ENCODE results near the gene TRIM9.
A peak's percentile ranks its signal among the peaks of the same experiment; 100 is the strongest.

DNA sequence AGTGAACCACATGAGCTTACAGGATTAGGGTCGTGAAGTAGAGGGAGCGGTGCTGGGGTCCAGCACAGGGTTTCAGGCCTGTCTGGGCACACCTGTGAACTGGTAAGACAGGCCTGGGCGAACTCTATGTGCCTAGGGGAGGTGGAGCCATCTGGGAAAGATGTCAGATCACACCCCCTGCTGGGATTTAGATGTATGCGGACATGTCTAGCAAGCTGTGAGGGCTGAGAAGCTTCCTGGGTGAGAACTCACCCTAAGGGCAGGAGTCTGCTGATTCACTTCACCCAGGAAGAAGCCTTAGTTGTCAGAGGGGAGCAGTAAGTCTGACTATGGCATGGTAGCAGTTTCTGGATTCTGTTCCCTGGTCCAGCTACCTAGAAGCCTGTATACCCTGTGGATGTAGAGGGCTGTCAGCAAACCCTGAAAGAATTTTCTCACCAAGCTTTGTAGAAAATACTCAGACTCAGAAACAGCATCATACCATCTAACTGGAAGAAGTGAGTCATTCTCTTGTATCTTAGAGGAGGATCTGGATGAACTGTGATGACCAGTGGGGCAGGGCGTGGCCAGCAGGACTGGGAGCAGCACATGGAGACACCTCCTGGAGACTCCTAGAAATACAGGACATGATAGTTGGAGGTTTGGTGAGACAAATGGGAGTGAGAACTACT, 139.4 kb downstream of the TRIM9 start:
- TF ChIP-seq, protein P1, sequence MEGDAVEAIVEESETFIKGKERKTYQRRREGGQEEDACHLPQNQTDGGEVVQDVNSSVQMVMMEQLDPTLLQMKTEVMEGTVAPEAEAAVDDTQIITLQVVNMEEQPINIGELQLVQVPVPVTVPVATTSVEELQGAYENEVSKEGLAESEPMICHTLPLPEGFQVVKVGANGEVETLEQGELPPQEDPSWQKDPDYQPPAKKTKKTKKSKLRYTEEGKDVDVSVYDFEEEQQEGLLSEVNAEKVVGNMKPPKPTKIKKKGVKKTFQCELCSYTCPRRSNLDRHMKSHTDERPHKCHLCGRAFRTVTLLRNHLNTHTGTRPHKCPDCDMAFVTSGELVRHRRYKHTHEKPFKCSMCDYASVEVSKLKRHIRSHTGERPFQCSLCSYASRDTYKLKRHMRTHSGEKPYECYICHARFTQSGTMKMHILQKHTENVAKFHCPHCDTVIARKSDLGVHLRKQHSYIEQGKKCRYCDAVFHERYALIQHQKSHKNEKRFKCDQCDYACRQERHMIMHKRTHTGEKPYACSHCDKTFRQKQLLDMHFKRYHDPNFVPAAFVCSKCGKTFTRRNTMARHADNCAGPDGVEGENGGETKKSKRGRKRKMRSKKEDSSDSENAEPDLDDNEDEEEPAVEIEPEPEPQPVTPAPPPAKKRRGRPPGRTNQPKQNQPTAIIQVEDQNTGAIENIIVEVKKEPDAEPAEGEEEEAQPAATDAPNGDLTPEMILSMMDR (IDR thresholded peaks at IDR 0.05; ENCODE audit: extremely low read depth in 1 of 2, insufficient read depth in 1 of 2, low read depth in 1 of 2, low read length in 2 of 2), result peak; percentile 38 to 42
- TF ChIP-seq EZH2 (IDR thresholded peaks at IDR 0.05; ENCODE audit: borderline replicate concordance, low read depth, low read length, severe bottlenecking), result no peak

Measured in endothelial cell of umbilical vein (primary cell).